ENCODE results near the gene UPK3BL2.
"Not testable (repeated sequence)": the region's sequence is repeated elsewhere in the genome, so short reads cannot be mapped to it uniquely, and the experiment has no call there.

The UPK3BL2 gene

GRCh38 chr7:102527822-102528793, 15.4 kb downstream of the UPK3BL2 start:
- DNase-seq, result peak; percentile 16 to 19

- DNase-seq, result peak; percentile 8 to 9
These were observed 16.3 kb downstream of the UPK3BL2 start for GRCh38 chr7:102527182-102527581.

- DNase-seq, result peak; percentile 12 to 19
These were observed 18.7 kb downstream of the UPK3BL2 start for GRCh38 chr7:102524803-102525202.

- DNase-seq, result not testable (repeated sequence)
These were observed 22.7 kb downstream of the UPK3BL2 start for GRCh38 chr7:102520797-102521196.

- DNase-seq, result peak; percentile 19 to 29
These were observed 25.8 kb downstream of the UPK3BL2 start, which contains the start of gene RASA4B for GRCh38 chr7:102517550-102518147. Gene RASA4B, minus strand, starts transcription at chr7:102517777. Its CDS starts 67 bp downstream, at chr7:102517710.

GRCh38 chr7:102516951-102517350, 26.5 kb downstream of the UPK3BL2 start:
- DNase-seq, result not testable (repeated sequence)

- not testable (repeated sequence) for DNase-seq
These were observed 27.6 kb downstream of the UPK3BL2 start for GRCh38 chr7:102515889-102516288.

- DNase-seq, result not testable (repeated sequence)
These were observed 28.4 kb downstream of the UPK3BL2 start for GRCh38 chr7:102514881-102515721.

GRCh38 chr7:102512642-102513221, 30.8 kb downstream of the UPK3BL2 start:
- peak; percentile 19 to 31 for DNase-seq

GRCh38 chr7:102511860-102512522, 31.5 kb downstream of the UPK3BL2 start:
- not testable (repeated sequence) for DNase-seq

- peak in 1 of 2 experiments; percentile 14 for DNase-seq
These were observed 32.9 kb downstream of the UPK3BL2 start for GRCh38 chr7:102510575-102510974.

- peak; percentile 15 to 17 for DNase-seq
These were observed 35.9 kb downstream of the UPK3BL2 start for GRCh38 chr7:102507410-102508088.

GRCh38 chr7:102505298-102506185, 38.0 kb downstream of the UPK3BL2 start:
- peak in 1 of 2 experiments; percentile 12 for DNase-seq

- not testable (repeated sequence) for DNase-seq
These were observed 40.4 kb downstream of the UPK3BL2 start for GRCh38 chr7:102503141-102503540.

- DNase-seq, result not testable (repeated sequence)
These were observed 45.2 kb downstream of the UPK3BL2 start for GRCh38 chr7:102498321-102498720.

- DNase-seq, result not testable (repeated sequence)
These were observed 46.2 kb downstream of the UPK3BL2 start for GRCh38 chr7:102497308-102497707.

- DNase-seq, result not testable (repeated sequence)
These were observed 46.6 kb downstream of the UPK3BL2 start for GRCh38 chr7:102496861-102497260.

GRCh38 chr7:102494473-102495149, 48.9 kb downstream of the UPK3BL2 start:
- DNase-seq, result not testable (repeated sequence)

- DNase-seq, result peak; percentile 34 to 35
These were observed 49.5 kb downstream of the UPK3BL2 start for GRCh38 chr7:102494026-102494425.

Measured in activated T-cell treated with anti-CD3 and anti-CD28 coated beads, Interleukin-2, amount 50 U/mL, for 48 hours (primary cell).